Measurements from ENCODE around the gene HUNK.

The HUNK gene

GRCh38 chr21:31999810-32000468 is 127.1 kb downstream of the HUNK start:
- TF ChIP-seq CTCF (IDR thresholded peaks at IDR 0.05; ENCODE audit: low read depth, low read length) = no peak
- no peak overlapping the region for H3K4me3 ChIP-seq (replicated peaks in 1 of 2; ENCODE audit: low read depth in 2 of 2, low read length in 2 of 2)

GRCh38 chr21:32001390-32001789 is 128.6 kb downstream of the HUNK start:
- no peak for DNase-seq (ENCODE audit: low read depth in 2 of 2)
- H3K4me3 ChIP-seq (replicated peaks in 1 of 2; ENCODE audit: low read depth in 2 of 2, low read length in 2 of 2) = no peak overlapping the region

More at GRCh38 chr21:31999810-32000468, 127.1 kb downstream of the HUNK start:
- no peak for DNase-seq (ENCODE audit: low read depth in 2 of 2)

GRCh38 chr21:32003411-32003810 is 130.6 kb downstream of the HUNK start:
- no peak overlapping the region for H3K4me3 ChIP-seq (replicated peaks in 1 of 2; ENCODE audit: low read depth in 2 of 2, low read length in 2 of 2)
- DNase-seq (ENCODE audit: low read depth in 2 of 2) = no peak
- TF ChIP-seq CTCF (IDR thresholded peaks at IDR 0.05; ENCODE audit: low read depth, low read length) = no peak

More at GRCh38 chr21:32001390-32001789, 128.6 kb downstream of the HUNK start:
- TF ChIP-seq CTCF (IDR thresholded peaks at IDR 0.05; ENCODE audit: low read depth, low read length) = no peak

- no peak overlapping the region for H3K4me3 ChIP-seq (replicated peaks in 1 of 2; ENCODE audit: low read depth in 2 of 2, low read length in 2 of 2)
- DNase-seq (ENCODE audit: low read depth in 2 of 2) = no peak
- no peak for TF ChIP-seq CTCF (IDR thresholded peaks at IDR 0.05; ENCODE audit: low read depth, low read length)
These were observed 131.5 kb downstream of the HUNK start for GRCh38 chr21:32004291-32004690.

DNA sequence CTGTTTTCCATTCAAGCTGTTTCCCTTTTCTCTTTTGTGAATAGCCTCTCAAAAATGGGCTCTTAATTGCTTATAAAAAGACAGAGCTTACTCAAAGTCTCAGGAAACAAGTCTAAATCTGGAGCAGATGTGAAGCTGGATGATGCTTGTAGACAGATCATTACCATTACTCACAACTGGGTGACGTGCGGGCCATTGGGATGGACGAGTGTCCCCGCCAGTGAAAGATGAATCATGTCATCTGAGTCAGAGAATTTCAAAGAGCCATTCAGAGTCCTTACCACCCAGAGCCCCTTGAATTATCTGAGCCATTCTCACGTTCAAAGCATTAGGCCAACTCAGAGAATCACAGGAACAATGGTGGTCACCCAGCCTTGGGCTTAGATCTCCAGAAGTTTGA is 134.6 kb downstream of the HUNK start:
- no peak for DNase-seq (ENCODE audit: low read depth in 2 of 2)
- no peak overlapping the region for H3K4me3 ChIP-seq (replicated peaks in 1 of 2; ENCODE audit: low read depth in 2 of 2, low read length in 2 of 2)
- no peak for TF ChIP-seq CTCF (IDR thresholded peaks at IDR 0.05; ENCODE audit: low read depth, low read length)

- no peak for DNase-seq (ENCODE audit: low read depth in 2 of 2)
- H3K4me3 ChIP-seq (replicated peaks in 1 of 2; ENCODE audit: low read depth in 2 of 2, low read length in 2 of 2) = no peak overlapping the region
- no peak for TF ChIP-seq CTCF (IDR thresholded peaks at IDR 0.05; ENCODE audit: low read depth, low read length)
These were observed 135.9 kb downstream of the HUNK start for GRCh38 chr21:32008714-32009113.

- no peak for TF ChIP-seq CTCF (IDR thresholded peaks at IDR 0.05; ENCODE audit: low read depth, low read length)
- no peak overlapping the region for H3K4me3 ChIP-seq (replicated peaks in 1 of 2; ENCODE audit: low read depth in 2 of 2, low read length in 2 of 2)
- no peak for DNase-seq (ENCODE audit: low read depth in 2 of 2)
These were observed 136.4 kb downstream of the HUNK start for GRCh38 chr21:32009263-32009662.
